Measurements from ENCODE around the gene FAM124B.
A peak's percentile ranks its signal among the peaks of the same experiment; 100 is the strongest.

Gene FAM124B

GRCh38 chr2:224378701-224379097 lies 23.2 kb downstream of the FAM124B start:
- H3K27me3 ChIP-seq (ENCODE audit: insufficient read depth, low read depth, severe bottlenecking), result no peaks in the 10 kb centered on the region
- no peak overlapping the region for H3K27ac ChIP-seq
- H3K9me3 ChIP-seq (ENCODE audit: severe bottlenecking), result no peaks in the 10 kb centered on the region
- TF ChIP-seq, protein P1, sequence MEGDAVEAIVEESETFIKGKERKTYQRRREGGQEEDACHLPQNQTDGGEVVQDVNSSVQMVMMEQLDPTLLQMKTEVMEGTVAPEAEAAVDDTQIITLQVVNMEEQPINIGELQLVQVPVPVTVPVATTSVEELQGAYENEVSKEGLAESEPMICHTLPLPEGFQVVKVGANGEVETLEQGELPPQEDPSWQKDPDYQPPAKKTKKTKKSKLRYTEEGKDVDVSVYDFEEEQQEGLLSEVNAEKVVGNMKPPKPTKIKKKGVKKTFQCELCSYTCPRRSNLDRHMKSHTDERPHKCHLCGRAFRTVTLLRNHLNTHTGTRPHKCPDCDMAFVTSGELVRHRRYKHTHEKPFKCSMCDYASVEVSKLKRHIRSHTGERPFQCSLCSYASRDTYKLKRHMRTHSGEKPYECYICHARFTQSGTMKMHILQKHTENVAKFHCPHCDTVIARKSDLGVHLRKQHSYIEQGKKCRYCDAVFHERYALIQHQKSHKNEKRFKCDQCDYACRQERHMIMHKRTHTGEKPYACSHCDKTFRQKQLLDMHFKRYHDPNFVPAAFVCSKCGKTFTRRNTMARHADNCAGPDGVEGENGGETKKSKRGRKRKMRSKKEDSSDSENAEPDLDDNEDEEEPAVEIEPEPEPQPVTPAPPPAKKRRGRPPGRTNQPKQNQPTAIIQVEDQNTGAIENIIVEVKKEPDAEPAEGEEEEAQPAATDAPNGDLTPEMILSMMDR (IDR thresholded peaks at IDR 0.05; ENCODE audit: low read depth, low read length), result no peak
- H3K36me3 ChIP-seq, result no peaks in the 10 kb centered on the region
- DNase-seq, result no peak
- H3K4me3 ChIP-seq (ENCODE audit: low read depth, low read length), result no peak overlapping the region

- Histone ChIP-seq H3K4me3 (ENCODE audit: low read depth, low read length) (no peak overlapping the region), H3K27ac (no peak overlapping the region), H3K9me3 (ENCODE audit: severe bottlenecking) (no peaks in the 10 kb centered on the region), H3K36me3 (no peaks in the 10 kb centered on the region), H3K27me3 (ENCODE audit: insufficient read depth, low read depth, severe bottlenecking) (no peaks in the 10 kb centered on the region)
- no peak for DNase-seq
- TF ChIP-seq, protein P1 (IDR thresholded peaks at IDR 0.05; ENCODE audit: low read depth, low read length), result no peak
Measured at GRCh38 chr2:224377751-224378700, 23.9 kb downstream of the FAM124B start.

- Histone ChIP-seq H3K27me3 (ENCODE audit: insufficient read depth, low read depth, severe bottlenecking) (no peaks in the 10 kb centered on the region), H3K36me3 (no peaks in the 10 kb centered on the region), H3K9me3 (ENCODE audit: severe bottlenecking) (no peaks in the 10 kb centered on the region), H3K4me3 (ENCODE audit: low read depth, low read length) (no peak overlapping the region), H3K27ac (no peak overlapping the region)
- TF ChIP-seq, protein P1 (IDR thresholded peaks at IDR 0.05; ENCODE audit: low read depth, low read length), result no peak
- no peak for DNase-seq
Measured at GRCh38 chr2:224372641-224373040, 29.3 kb downstream of the FAM124B start.

DNA sequence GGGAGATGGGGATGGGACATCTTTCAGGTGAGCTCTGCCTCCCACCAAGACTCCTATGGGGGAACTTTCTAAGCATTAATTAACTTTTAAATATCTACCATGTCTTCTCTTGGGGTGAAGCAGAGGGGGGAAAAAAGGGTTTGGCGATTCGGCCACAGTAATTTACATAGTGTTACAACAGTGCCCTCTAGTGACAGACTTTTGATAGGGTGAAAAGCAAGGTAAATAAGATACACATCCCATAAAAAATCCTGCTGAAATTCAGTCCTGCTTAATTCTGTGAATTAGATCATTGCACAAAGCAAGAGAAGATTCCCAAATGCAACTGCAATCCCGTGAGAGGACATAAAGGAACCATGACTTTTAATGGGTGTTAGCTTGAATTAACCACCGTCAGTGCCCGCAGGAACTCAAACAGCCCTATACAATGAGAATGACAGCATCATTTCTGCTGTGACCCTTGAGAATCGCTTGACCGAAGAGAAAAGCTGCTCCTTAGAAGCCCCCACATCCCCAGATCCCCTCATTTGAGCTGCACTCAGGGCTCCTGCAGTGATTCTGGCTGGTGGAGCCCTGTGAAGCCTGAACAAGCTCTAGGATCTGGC lies 32.8 kb downstream of the FAM124B start:
- no peak overlapping the region for H3K27ac ChIP-seq
- no peaks in the 10 kb centered on the region for H3K36me3 ChIP-seq
- no peak overlapping the region for H3K4me3 ChIP-seq (ENCODE audit: low read depth, low read length)
- no peaks in the 10 kb centered on the region for H3K9me3 ChIP-seq (ENCODE audit: severe bottlenecking)
- DNase-seq, result peak; percentile 27
- no peaks in the 10 kb centered on the region for H3K27me3 ChIP-seq (ENCODE audit: insufficient read depth, low read depth, severe bottlenecking)
- TF ChIP-seq, protein P1 (IDR thresholded peaks at IDR 0.05; ENCODE audit: low read depth, low read length), result peak; percentile 45

DNA sequence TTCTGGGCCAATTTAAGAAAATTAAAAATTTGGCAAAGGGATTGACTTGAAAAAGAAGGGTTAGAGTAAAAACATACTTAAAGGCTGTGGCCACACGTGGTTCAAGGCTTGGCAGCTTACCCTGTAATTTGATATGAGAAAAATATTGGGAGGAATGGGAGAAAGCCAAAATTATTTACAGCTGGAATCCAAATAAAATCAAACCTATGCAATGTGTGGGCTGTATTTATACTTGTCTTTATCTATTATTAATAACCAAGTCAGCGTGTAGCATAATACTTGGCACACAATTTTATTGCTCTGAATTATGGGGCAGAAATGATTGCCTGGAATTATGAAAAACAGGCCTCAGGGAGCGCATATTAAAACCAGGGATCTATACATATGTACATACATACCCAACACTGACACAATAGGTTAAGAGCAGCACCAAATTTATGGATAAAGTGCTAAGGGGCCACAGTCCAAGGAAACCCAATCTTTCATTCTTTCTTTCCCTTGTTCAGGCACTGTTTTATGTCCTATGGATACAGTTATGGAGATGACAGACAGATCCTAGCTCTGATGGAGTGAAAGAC lies 35.6 kb downstream of the FAM124B start:
- Histone ChIP-seq H3K36me3 (no peaks in the 10 kb centered on the region), H3K27me3 (ENCODE audit: insufficient read depth, low read depth, severe bottlenecking) (no peaks in the 10 kb centered on the region), H3K4me3 (ENCODE audit: low read depth, low read length) (no peak overlapping the region), H3K9me3 (ENCODE audit: severe bottlenecking) (no peaks in the 10 kb centered on the region), H3K27ac (no peak overlapping the region)
- no peak for DNase-seq
- TF ChIP-seq, protein P1 (IDR thresholded peaks at IDR 0.05; ENCODE audit: low read depth, low read length), result no peak

Data from WERI-Rb-1 (cell line).